Keratinocyte (primary cell): ENCODE results near the gene OBSCN. TPM values are rescaled to one million over a fixed set of nuclear protein-coding genes. Genes with fewer than 3 reads are reported as not detected.

Experiments
- DNase-seq: peaks from one replicate; pipeline ENCODE4 v3.0.0-alpha.2; 2011; ENCODE audit warnings: low read depth, missing footprints, low spot score
- FAIRE-seq: peaks from 2 replicates; lab custom pipeline; 2011; peaks lifted over from hg19 to GRCh38; lab: Jason Lieb, UNC
- H2AFZ ChIP-seq: 2 replicates; pipeline ENCODE4 v1.6.0; 2012; ENCODE audit warnings: low read length, control low read depth, inconsistent platforms; ENCODE audit not compliant: control insufficient read depth
- H3K27ac ChIP-seq: 2 replicates; pipeline ENCODE4 v1.5.1; 2011; ENCODE audit warnings: low read length; ENCODE audit not compliant: control insufficient read depth, insufficient read depth
- H3K27me3 ChIP-seq: 3 replicates; pipeline ENCODE4 v1.6.0; 2011; ENCODE audit warnings: low read length; ENCODE audit not compliant: control insufficient read depth, insufficient read depth; ENCODE audit errors: extremely low read depth
- H3K36me3 ChIP-seq, 2 experiments: 2 replicates in 1 of 2; 3 replicates in 1 of 2; pipeline ENCODE4 v1.5.1; 2011; ENCODE audit warnings: low read length in 2 of 2, mild to moderate bottlenecking in 1 of 2; ENCODE audit not compliant: control insufficient read depth in 2 of 2, insufficient read depth in 2 of 2; ENCODE audit errors: extremely low read depth in 1 of 2
- H3K4me1 ChIP-seq: 3 replicates; pipeline ENCODE4 v1.5.1; 2011; ENCODE audit warnings: low read length; ENCODE audit not compliant: control insufficient read depth, insufficient read depth; ENCODE audit errors: extremely low read depth
- H3K4me2 ChIP-seq: 3 replicates; pipeline ENCODE4 v1.6.0; 2011; ENCODE audit warnings: low read depth, low read length; ENCODE audit not compliant: control insufficient read depth, insufficient read depth; ENCODE audit errors: extremely low read depth
- H3K4me3 ChIP-seq, 3 experiments: fragments of 200-600 bp in 1 of 3; sonication (generic) in 1 of 3; 2 replicates in 2 of 3; 3 replicates in 1 of 3; pipeline ENCODE4 v1.5.1; 2011 to 2016; ENCODE audit warnings: low read length in 3 of 3, mild to moderate bottlenecking in 3 of 3, control low read depth in 2 of 3, inconsistent platforms in 1 of 3, low read depth in 1 of 3, mixed read lengths in 1 of 3, mixed run types in 1 of 3, moderate library complexity in 1 of 3; ENCODE audit not compliant: control insufficient read depth in 2 of 3, insufficient read depth in 2 of 3; ENCODE audit errors: extremely low read depth in 1 of 3
- H3K79me2 ChIP-seq: 2 replicates; pipeline ENCODE4 v1.6.0; 2012; ENCODE audit warnings: low read length; ENCODE audit not compliant: control insufficient read depth, insufficient read depth
- H3K9ac ChIP-seq: 3 replicates; pipeline ENCODE4 v1.6.0; 2011; ENCODE audit warnings: low read length; ENCODE audit not compliant: control insufficient read depth, insufficient read depth; ENCODE audit errors: extremely low read depth
- H3K9me1 ChIP-seq: 3 replicates; pipeline ENCODE4 v1.6.0; 2011; ENCODE audit warnings: low read length; ENCODE audit not compliant: control insufficient read depth, insufficient read depth; ENCODE audit errors: extremely low read depth
- H3K9me3 ChIP-seq: 2 replicates; pipeline ENCODE4 v1.5.1; 2012; ENCODE audit warnings: low read depth, low read length; ENCODE audit not compliant: control insufficient read depth
- H4K20me1 ChIP-seq: 3 replicates; pipeline ENCODE4 v1.6.0; 2011; ENCODE audit warnings: low read length; ENCODE audit not compliant: control insufficient read depth, insufficient read depth; ENCODE audit errors: extremely low read depth
- EZH2 ChIP-seq: IDR thresholded peaks from one replicate; pipeline ENCODE4 v1.6.1; 2012; ENCODE audit warnings: inconsistent platforms, mild to moderate bottlenecking, low read length, moderate library complexity
- dilution Hi-C: fragments of 300-500 bp; cut with MboI; formaldehyde crosslinking; loops from one replicate; pipeline ENCODE4 v1.7.0; 2020; ENCODE audit warnings: low sequenced_read_pairs; ENCODE audit not compliant: extremely low pct_ligation_motif_present
- polyA plus RNA-seq, 5 experiments: library from polyadenylated mRNA; depleted of rRNA in 3 of 5; stranded (reverse) in 3 of 5; stranded (forward) in 1 of 5; unstranded in 1 of 5; fragments of >200 nt; gene quantifications; 1 replicate in 1 of 5; 2 replicates in 3 of 5; 3 replicates in 1 of 5; pipeline versions ENCODE4 v1.2.1 to v1.2.3, GENCODE V29; 2011 to 2012; ENCODE audit warnings: missing spikeins in 2 of 5, low read depth in 1 of 5, low replicate concordance in 1 of 5
- TF ChIP-seq, protein P1 (sequence below), 3 experiments: IDR thresholded peaks in 1 of 3; conservative IDR thresholded peaks in 1 of 3; optimal IDR thresholded peaks in 1 of 3; 2 replicates in 2 of 3; 3 replicates in 1 of 3; pipeline versions ENCODE3 to v1.5.1; 2011; ENCODE audit warnings: low read length in 3 of 3, mild to moderate bottlenecking in 3 of 3, moderate library complexity in 2 of 3, control low read depth in 1 of 3, inconsistent platforms in 1 of 3; ENCODE audit not compliant: insufficient read depth in 2 of 3; ENCODE audit errors: extremely low read depth in 1 of 3

The OBSCN gene
- polyA plus RNA-seq, 1 donor (not counting 4 experiments of a cell fraction or from before 2014, with no cell fraction given), result 1.8 TPM

GRCh38 chr1:228265167-228265566, 57.3 kb downstream of the OBSCN start:
- Histone ChIP-seq H3K36me3 (no peaks in the 10 kb centered on the region), H3K79me2 (no peaks in the 10 kb centered on the region), H3K9me3 (no peaks in the 10 kb centered on the region), H3K27ac (no peak overlapping the region), H3K4me1 (no peaks in the 10 kb centered on the region), H3K9me1 (no peaks in the 10 kb centered on the region), H2AFZ (no peak overlapping the region), H3K9ac (no peak overlapping the region), H3K4me2 (no peak overlapping the region), H4K20me1 (no peaks in the 10 kb centered on the region), H3K4me3 (no peak overlapping the region), H3K27me3 (no peaks in the 10 kb centered on the region)
- no peak for FAIRE-seq
- no peak for TF ChIP-seq EZH2
- TF ChIP-seq, protein P1, sequence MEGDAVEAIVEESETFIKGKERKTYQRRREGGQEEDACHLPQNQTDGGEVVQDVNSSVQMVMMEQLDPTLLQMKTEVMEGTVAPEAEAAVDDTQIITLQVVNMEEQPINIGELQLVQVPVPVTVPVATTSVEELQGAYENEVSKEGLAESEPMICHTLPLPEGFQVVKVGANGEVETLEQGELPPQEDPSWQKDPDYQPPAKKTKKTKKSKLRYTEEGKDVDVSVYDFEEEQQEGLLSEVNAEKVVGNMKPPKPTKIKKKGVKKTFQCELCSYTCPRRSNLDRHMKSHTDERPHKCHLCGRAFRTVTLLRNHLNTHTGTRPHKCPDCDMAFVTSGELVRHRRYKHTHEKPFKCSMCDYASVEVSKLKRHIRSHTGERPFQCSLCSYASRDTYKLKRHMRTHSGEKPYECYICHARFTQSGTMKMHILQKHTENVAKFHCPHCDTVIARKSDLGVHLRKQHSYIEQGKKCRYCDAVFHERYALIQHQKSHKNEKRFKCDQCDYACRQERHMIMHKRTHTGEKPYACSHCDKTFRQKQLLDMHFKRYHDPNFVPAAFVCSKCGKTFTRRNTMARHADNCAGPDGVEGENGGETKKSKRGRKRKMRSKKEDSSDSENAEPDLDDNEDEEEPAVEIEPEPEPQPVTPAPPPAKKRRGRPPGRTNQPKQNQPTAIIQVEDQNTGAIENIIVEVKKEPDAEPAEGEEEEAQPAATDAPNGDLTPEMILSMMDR (optimal IDR thresholded peaks at IDR 0.05 in 1 of 3, IDR thresholded peaks at IDR 0.05 in 1 of 3, conservative IDR thresholded peaks at IDR 0.05 in 1 of 3; ENCODE audit: extremely low read depth in 1 of 3, insufficient read depth in 2 of 3, low read length in 3 of 3), result no peak
- DNase-seq, result no peak
- dilution Hi-C loops, result no loop called here

GRCh38 chr1:228267962-228268880, 60.4 kb downstream of the OBSCN start:
- H3K79me2 ChIP-seq, result no peaks in the 10 kb centered on the region
- no peak overlapping the region for H3K4me2 ChIP-seq
- DNase-seq, result no peak
- no peak overlapping the region for H3K9ac ChIP-seq
- peaks cover 4% of the 10 kb centered on the region for H4K20me1 ChIP-seq
- no peaks in the 10 kb centered on the region for H3K27me3 ChIP-seq
- no peaks in the 10 kb centered on the region for H3K36me3 ChIP-seq
- H3K4me1 ChIP-seq, result no peaks in the 10 kb centered on the region
- H3K27ac ChIP-seq, result no peak overlapping the region
- no peak overlapping the region for H3K4me3 ChIP-seq
- no peaks in the 10 kb centered on the region for H3K9me3 ChIP-seq
- no peak overlapping the region for H2AFZ ChIP-seq
- H3K9me1 ChIP-seq, result no peaks in the 10 kb centered on the region
- no peak for FAIRE-seq
- dilution Hi-C loops, result no loop called here
- TF ChIP-seq EZH2, result no peak
- TF ChIP-seq, protein P1 (optimal IDR thresholded peaks at IDR 0.05 in 1 of 3, IDR thresholded peaks at IDR 0.05 in 1 of 3, conservative IDR thresholded peaks at IDR 0.05 in 1 of 3; ENCODE audit: extremely low read depth in 1 of 3, insufficient read depth in 2 of 3, low read length in 3 of 3), result peak in 1 of 3 experiments; percentile 24
